GM12891 (cell line): ENCODE data around the gene KLHL3.

Experiments used
- DNase-seq: peaks from one replicate; pipeline ENCODE4 v3.0.0; 2011; ENCODE audit warnings: low spot score; ENCODE audit not compliant: insufficient read length
- FAIRE-seq: peaks from 2 replicates; lab custom pipeline; 2011; peaks lifted over from hg19 to GRCh38; lab: Jason Lieb, UNC
- PAX5 ChIP-seq: IDR thresholded peaks from 2 replicates; pipeline ENCODE4 v1.6.1; 2011; ENCODE audit warnings: low read length, moderate library complexity, mild to moderate bottlenecking; ENCODE audit not compliant: insufficient read depth, severe bottlenecking
- POLR2A ChIP-seq: IDR thresholded peaks from 2 replicates; pipeline ENCODE4 v1.6.1; 2011; ENCODE audit warnings: low read depth, low read length, control low read depth
- POLR2AphosphoS5 ChIP-seq: IDR thresholded peaks from 2 replicates; pipeline ENCODE4 v1.6.1; 2011; ENCODE audit warnings: low read depth, low read length, control low read depth
- POU2F2 ChIP-seq: IDR thresholded peaks from 2 replicates; pipeline ENCODE4 v1.6.1; 2011; ENCODE audit warnings: low read depth, mild to moderate bottlenecking, control low read depth, low read length, moderate library complexity
- SPI1 ChIP-seq: IDR thresholded peaks from 2 replicates; pipeline ENCODE4 v1.6.1; 2011; ENCODE audit warnings: low read depth, low read length, control low read depth
- TAF1 ChIP-seq: IDR thresholded peaks from 2 replicates; pipeline ENCODE4 v1.6.1; 2011; ENCODE audit warnings: low read depth, low read length, control low read depth

The KLHL3 gene

GRCh38 chr5:137758715-137759306 is 22.9 kb upstream of the KLHL3 start:
- no peak for TF ChIP-seq POU2F2
- no peak for TF ChIP-seq TAF1
- TF ChIP-seq SPI1 = peak; percentile 93
- TF ChIP-seq PAX5 = no peak
- DNase-seq = no peak
- FAIRE-seq = peak; percentile 96

GRCh38 chr5:137758121-137758520 is 22.2 kb upstream of the KLHL3 start:
- TF ChIP-seq POU2F2 = no peak
- no peak for TF ChIP-seq SPI1
- TF ChIP-seq POLR2AphosphoS5 = no peak
- no peak for TF ChIP-seq PAX5
- no peak for TF ChIP-seq POLR2A
- TF ChIP-seq TAF1 = no peak
- FAIRE-seq (no peak), DNase-seq (no peak)

GRCh38 chr5:137757634-137758033 is 21.7 kb upstream of the KLHL3 start:
- TF ChIP-seq POU2F2 = no peak
- no peak for TF ChIP-seq POLR2AphosphoS5
- no peak for TF ChIP-seq PAX5
- no peak for TF ChIP-seq POLR2A
- DNase-seq (no peak), FAIRE-seq (no peak)

GRCh38 chr5:137754961-137755762 is 19.3 kb upstream of the KLHL3 start:
- FAIRE-seq (no peak), DNase-seq (no peak)
- no peak for TF ChIP-seq POLR2A
- no peak for TF ChIP-seq POLR2AphosphoS5
- no peak for TF ChIP-seq PAX5
- TF ChIP-seq SPI1 = no peak
- TF ChIP-seq TAF1 = no peak
- no peak for TF ChIP-seq POU2F2

GRCh38 chr5:137754188-137754960 is 18.5 kb upstream of the KLHL3 start, which contains the start of gene HNRNPA0:
Gene HNRNPA0, minus strand, starts transcription at chr5:137754363. Its CDS starts 297 bp downstream, at chr5:137754066.
- DNase-seq = peak; percentile 89
- TF ChIP-seq SPI1 (peak; percentile 89), POU2F2 (no peak; the same call in 1 of the 2 replicates), POLR2A (peak; percentile 96), PAX5 (no peak), POLR2AphosphoS5 (peak; percentile 96), TAF1 (peak; percentile 98)
- peak; percentile 99 for FAIRE-seq

- TF ChIP-seq PAX5 (no peak), TAF1 (no peak), SPI1 (no peak), POLR2A (no peak), POLR2AphosphoS5 (no peak)
- no peak for DNase-seq
- peak; percentile 5 for FAIRE-seq
These were observed 17.9 kb upstream of the KLHL3 start for GRCh38 chr5:137753691-137754187.

- DNase-seq (no peak), FAIRE-seq (peak; percentile 61)
- no peak; the same call in 1 of the 2 replicates for TF ChIP-seq SPI1
- no peak for TF ChIP-seq POU2F2
- TF ChIP-seq POLR2AphosphoS5 = peak; percentile 40; the same call in 1 of the 2 replicates
These were observed 17.2 kb upstream of the KLHL3 start for GRCh38 chr5:137752905-137753690.

- peak; percentile 72 for FAIRE-seq
- DNase-seq = no peak
- TF ChIP-seq TAF1 (no peak), SPI1 (no peak), POLR2A (no peak), PAX5 (no peak), POLR2AphosphoS5 (no peak), POU2F2 (no peak)
These were observed 16.1 kb upstream of the KLHL3 start for GRCh38 chr5:137751869-137752491.
